Hematopoietic multipotent progenitor cell treated with erythropoietin and hydrocortisone succinate and interleukin-3 and kit ligand, for 8 days (in vitro differentiated cells): Measurements from ENCODE around the gene HCAR3.
"Not testable (repeated sequence)": the region's sequence is repeated elsewhere in the genome, so short reads cannot be mapped to it uniquely, and the experiment has no call there.

Source experiments
- DNase-seq: peaks from one replicate; pipeline ENCODE4 v3.0.0-alpha.2; 2015

HCAR3 gene

GRCh38 chr12:122721057-122721545 lies 4.5 kb upstream of the HCAR3 start:
- no peak for DNase-seq

GRCh38 chr12:122715211-122715610 lies 1.4 kb downstream of the HCAR3 start:
- not testable (repeated sequence) for DNase-seq

- not testable (repeated sequence) for DNase-seq
Observed at GRCh38 chr12:122713491-122714188, 3.0 kb downstream of the HCAR3 start.

GRCh38 chr12:122711266-122711665 lies 5.3 kb downstream of the HCAR3 start:
- DNase-seq = not testable (repeated sequence)

- not testable (repeated sequence) for DNase-seq
Observed at GRCh38 chr12:122710341-122710740, 6.3 kb downstream of the HCAR3 start.

GRCh38 chr12:122709287-122709686 lies 7.3 kb downstream of the HCAR3 start:
- DNase-seq = not testable (repeated sequence)

- not testable (repeated sequence) for DNase-seq
Observed at GRCh38 chr12:122703841-122704240, 12.8 kb downstream of the HCAR3 start.

- DNase-seq = not testable (repeated sequence)
Observed at GRCh38 chr12:122702890-122703611, 13.6 kb downstream of the HCAR3 start, which contains the start of gene HCAR2. Gene HCAR2, minus strand, starts transcription at chr12:122703357. Its CDS starts 74 bp downstream, at chr12:122703283.

GRCh38 chr12:122701481-122701880 lies 15.1 kb downstream of the HCAR3 start:
- not testable (repeated sequence) for DNase-seq

GRCh38 chr12:122700038-122700710 lies 16.4 kb downstream of the HCAR3 start:
- not testable (repeated sequence) for DNase-seq

- DNase-seq = not testable (repeated sequence)
Observed at GRCh38 chr12:122696922-122697321, 19.7 kb downstream of the HCAR3 start.

- no peak for DNase-seq
Observed at GRCh38 chr12:122691566-122691965, 25.0 kb downstream of the HCAR3 start.

GRCh38 chr12:122688291-122688690 lies 28.3 kb downstream of the HCAR3 start:
- no peak for DNase-seq

- DNase-seq = no peak
Observed at GRCh38 chr12:122687086-122687485, 29.5 kb downstream of the HCAR3 start.

- DNase-seq = no peak
Observed at GRCh38 chr12:122686538-122686937, 30.1 kb downstream of the HCAR3 start.

GRCh38 chr12:122684297-122684813 lies 32.3 kb downstream of the HCAR3 start:
- no peak for DNase-seq

- no peak for DNase-seq
Observed at GRCh38 chr12:122681814-122682213, 34.8 kb downstream of the HCAR3 start.

- DNase-seq = not testable (repeated sequence)
Observed at GRCh38 chr12:122680989-122681388, 35.6 kb downstream of the HCAR3 start.

- not testable (repeated sequence) for DNase-seq
Observed at GRCh38 chr12:122676781-122677180, 39.8 kb downstream of the HCAR3 start.

- DNase-seq = not testable (repeated sequence)
Observed at GRCh38 chr12:122676015-122676414, 40.6 kb downstream of the HCAR3 start.

- no peak for DNase-seq
Observed at GRCh38 chr12:122672515-122672914, 44.1 kb downstream of the HCAR3 start.

GRCh38 chr12:122669397-122670070 lies 47.1 kb downstream of the HCAR3 start:
- DNase-seq = no peak
